Measurements from ENCODE around the gene TTC31. TPM values are rescaled to one million over a fixed set of nuclear protein-coding genes. Genes with fewer than 3 reads are reported as not detected.

Gene TTC31
- total RNA-seq, 2 donors from 2014 or later: 23.6 to 29.7 TPM

DNA sequence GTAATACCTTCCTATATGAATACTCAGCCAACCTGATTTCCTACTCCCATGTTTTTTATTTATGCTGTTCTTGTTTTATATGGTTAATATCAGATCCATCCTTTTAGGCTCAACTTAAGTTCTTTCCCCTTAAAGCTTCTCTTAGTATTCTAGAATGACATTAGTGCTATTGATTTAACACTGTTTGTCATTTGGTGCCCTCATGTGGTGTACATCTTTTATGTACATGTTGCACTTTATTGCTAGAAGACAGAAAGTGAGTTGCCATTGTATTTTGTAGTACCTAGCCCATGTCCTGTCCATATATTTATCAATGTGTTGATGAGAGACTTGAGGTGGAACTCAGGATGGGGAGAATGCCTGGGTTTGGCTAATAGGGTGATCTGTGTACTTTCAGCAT is 49.3 kb downstream of the TTC31 start:
- DNase-seq (no peak), ATAC-seq (no peak)
- intact Hi-C loops (cut with DNase I, micrococcal nuclease): no loop called here

DNA sequence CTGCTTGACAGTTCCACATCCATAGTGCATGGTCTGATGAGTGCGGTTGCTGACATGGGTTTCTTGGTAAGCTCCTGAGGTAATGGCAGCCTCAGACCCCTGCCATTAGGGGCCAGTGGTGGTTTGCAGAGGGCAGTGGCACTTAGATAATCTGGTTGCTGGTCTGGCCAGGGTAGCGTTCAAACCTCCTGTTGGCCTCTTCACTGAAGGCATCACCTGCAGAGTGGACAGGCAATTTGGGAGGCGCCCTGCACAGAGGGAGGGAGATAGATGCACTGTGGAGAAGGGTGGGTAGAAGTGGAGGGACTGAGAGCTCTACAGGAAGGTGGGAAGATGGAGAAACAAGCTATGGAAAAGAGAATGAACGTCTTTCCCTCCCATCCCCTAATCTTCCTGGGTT is 50.6 kb downstream of the TTC31 start:
- DNase-seq (no peak), ATAC-seq (no peak)
- intact Hi-C loops (cut with DNase I, micrococcal nuclease): no loop called here

DNA sequence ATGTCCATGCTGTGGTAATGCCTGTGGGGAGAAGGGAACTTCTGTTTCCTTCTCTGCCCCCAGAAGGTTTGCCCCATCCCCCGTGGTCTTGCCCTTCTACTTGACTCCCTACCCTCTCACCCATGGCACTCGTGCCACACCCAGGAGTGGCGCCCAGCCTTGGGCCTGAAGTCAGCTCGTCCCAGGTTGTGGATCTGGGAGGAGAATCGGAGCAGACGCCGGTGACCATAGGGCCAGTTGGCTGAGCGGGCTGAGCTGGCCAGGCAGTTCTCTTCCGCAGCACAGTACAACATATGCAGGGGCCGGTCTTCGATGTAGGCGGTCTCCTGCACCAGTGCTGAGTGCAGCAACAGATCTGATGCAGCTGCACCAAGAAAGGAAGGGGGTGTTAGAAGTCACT is 51.5 kb downstream of the TTC31 start:
- intact Hi-C loops (cut with DNase I, micrococcal nuclease): no loop called here
- no peak for DNase-seq
- ATAC-seq: no peak

DNA sequence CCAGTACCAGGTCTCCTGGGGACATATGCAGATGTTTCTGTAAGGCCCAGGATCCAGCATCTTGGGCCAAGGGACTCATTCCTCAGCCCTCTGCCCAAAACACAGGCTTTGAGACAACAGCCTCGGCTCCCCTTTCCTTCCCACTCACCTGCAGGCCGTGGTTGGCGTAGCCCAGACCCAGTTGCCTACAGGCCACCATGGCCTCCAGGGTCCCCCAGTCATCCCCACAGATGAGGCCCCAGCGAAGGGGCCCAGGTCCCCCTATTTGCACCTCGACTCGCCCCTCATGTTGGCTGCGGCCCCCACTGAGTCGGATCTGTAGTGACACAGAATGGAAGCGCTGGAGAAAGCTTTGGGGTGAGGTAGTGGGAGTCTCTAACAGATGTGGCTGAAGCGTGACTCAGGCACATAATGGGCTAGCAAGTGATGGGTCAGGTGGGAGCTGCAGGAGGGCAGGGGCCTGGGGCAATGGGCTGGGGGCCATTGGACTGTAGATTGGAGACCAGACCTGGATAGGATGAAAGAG is 52.6 kb downstream of the TTC31 start:
- ATAC-seq: no peak
- DNase-seq: no peak

DNA sequence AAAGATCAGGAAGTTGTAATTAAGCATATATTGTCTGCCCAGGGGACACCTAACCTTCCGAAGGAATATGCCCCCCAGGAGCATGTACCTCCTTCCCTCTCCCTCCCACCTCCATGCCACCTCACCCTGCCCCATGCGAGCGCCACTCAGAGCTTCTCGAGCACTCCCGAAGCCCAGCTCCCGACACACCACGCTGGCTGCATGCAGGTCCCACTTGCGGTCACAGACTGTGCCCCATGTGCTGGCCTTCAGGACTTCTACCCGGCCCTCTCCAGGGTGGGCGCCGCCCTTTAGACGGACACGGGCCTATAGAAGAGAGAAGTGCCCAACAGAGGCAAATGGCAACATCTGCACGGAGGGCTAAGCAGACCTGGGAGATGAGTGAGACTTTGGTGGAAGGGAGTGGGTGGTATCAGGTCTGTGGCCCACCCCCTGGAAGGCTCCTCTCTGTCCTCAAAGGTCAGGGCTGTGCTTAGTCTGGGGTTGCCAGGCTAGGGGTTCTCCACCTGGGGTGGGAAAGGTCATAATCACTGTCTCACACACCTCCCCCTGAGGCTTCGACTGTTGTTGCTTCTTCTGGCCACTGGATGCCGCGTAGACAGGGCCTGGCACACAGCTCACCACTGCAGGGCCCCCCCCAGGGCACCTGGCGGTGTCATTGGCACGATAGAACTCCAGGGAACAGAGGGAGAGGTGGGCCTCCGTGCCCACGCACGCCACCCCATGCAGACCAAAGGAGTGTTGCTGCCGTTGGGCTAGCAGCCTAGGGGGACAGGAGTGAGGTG is 53.5 kb downstream of the TTC31 start:
- intact Hi-C loops (cut with DNase I, micrococcal nuclease): no loop called here
- DNase-seq (no peak), ATAC-seq (no peak)

More for the DNA sequence above, 52.6 kb downstream of the TTC31 start:
- intact Hi-C loops (cut with DNase I, micrococcal nuclease): no loop called here

DNA sequence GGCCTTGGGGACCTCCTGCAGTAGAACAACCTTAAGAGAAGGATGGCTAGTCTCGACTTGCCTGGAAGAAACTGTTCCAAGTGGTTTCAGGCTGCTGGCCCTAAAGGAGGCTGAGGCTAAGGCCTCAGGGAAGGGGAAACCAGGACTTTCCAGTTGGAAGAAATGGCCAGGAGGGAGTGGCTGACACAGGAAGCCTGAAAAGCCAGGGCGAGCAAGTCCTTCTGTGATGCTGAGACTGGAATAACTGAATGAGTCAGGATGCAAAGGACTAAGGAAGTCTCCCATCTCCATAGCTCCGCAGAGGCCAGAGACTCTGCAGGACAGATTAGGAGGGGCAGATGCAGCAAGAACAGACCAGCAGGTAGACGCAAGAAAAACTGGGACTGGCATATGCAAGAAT is 54.3 kb downstream of the TTC31 start:
- no peak for DNase-seq
- no peak for ATAC-seq
- intact Hi-C loops (cut with DNase I, micrococcal nuclease): no loop called here

DNA sequence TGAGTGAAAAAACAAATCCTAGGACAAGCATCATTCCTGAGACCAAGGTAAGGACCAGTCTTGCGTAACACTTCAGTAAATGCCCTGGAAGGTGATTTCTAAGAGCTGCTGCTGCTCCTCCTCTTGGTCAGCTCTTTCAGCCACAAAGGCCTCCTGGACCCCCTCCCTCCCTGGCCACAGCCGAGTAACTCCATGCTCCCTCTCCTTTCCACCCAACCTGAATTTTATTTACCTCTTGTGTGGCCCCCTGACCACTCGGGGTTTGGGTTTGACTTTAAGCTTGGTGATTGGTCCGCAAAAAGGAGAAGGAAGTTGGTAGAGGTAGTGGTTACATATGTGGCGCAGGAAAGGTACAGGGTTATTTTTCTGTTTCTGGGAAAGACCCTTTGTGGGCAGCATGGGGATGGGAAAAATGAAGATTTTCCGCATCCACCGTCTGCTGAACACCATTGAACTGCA is 56.0 kb downstream of the TTC31 start:
- intact Hi-C loops (cut with DNase I, micrococcal nuclease): no loop called here
- no peak for DNase-seq
- no peak for ATAC-seq

DNA sequence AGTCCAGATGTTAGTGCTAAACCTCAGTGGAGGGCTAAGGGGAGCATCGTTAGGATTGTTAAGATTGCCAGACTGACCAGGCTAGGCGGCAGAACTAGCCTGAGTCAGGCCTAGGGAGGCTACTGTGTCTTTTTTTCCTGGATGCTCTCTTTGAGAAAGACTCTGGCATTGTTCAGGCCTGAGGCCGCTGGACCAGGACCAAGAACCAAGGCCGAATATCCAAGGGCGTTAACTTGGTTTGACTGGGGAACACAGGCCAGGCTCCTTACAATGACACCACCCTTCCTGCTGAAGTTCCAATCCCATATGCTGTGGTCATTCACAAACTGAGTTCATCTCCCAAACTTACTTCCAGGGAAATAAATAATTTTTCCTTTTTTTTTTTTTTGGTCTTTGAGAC is 57.4 kb downstream of the TTC31 start:
- ATAC-seq (no peak), DNase-seq (no peak)
- intact Hi-C loops (cut with DNase I, micrococcal nuclease): no loop called here

DNA sequence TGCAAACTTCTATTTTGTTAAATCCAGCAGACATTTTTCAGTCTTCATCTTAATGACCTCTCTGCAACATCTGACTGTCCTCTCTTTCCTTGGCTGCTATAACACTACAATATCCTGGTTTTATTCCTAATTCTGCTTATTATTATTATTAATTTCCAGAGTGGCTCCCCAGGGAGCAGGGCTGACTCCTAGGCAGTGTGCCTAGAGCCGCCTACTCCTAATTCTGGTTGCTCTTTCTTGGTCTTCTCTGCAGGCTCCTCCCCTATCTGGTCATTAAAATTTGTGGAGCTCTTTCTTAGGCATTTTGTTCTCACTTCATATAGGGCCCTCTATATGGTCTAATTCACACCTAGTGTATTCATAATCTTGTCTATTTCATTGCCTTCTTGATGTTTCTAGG is 60.1 kb downstream of the TTC31 start:
- intact Hi-C loops (cut with DNase I, micrococcal nuclease): no loop called here
- DNase-seq (no peak), ATAC-seq (no peak)

Other genes with a start within 250 kb of the TTC31 start
- 1 to 10 TPM; 1.4 to 2.2 TPM for gene SLC4A5, start 139.7 kb upstream of the TTC31 start, total RNA-seq
- gene DCTN1, start 102.8 kb upstream of the TTC31 start, total RNA-seq: 100 to 1,000 TPM in 1 of 2 donors, 10 to 100 TPM in 1; 94.6 to 114 TPM
- 1 to 10 TPM in 1 of 2 donors, under 1 TPM in 1; 0.49 to 1.7 TPM for gene C2orf81, start 61.5 kb upstream of the TTC31 start, total RNA-seq
- 1 to 10 TPM; 2.8 to 5.4 TPM for gene WDR54, start 61.4 kb upstream of the TTC31 start, total RNA-seq
- gene RTKN, start 41.1 kb upstream of the TTC31 start, total RNA-seq: 10 to 100 TPM; 47.6 to 51.9 TPM
- 10 to 100 TPM; 26.6 to 27.7 TPM for gene INO80B, start 28.0 kb upstream of the TTC31 start, total RNA-seq
- gene WBP1, start 24.6 kb upstream of the TTC31 start, total RNA-seq: 10 to 100 TPM; 48.4 to 56.6 TPM
- gene MOGS, start 17.7 kb upstream of the TTC31 start, total RNA-seq: 10 to 100 TPM; 51.4 to 59.6 TPM
- gene MRPL53, start 10.4 kb upstream of the TTC31 start, total RNA-seq: 10 to 100 TPM; 63.6 to 65.0 TPM
- 10 to 100 TPM; 22.4 to 23.9 TPM for gene CCDC142, start 83 bp upstream of the TTC31 start, total RNA-seq
- gene LBX2, start 16.5 kb downstream of the TTC31 start, total RNA-seq: 1 to 10 TPM; 1.2 to 1.7 TPM
- 10 to 100 TPM; 18.4 to 20.2 TPM for gene PCGF1, start 24.6 kb downstream of the TTC31 start, total RNA-seq
- gene TLX2, start 31.4 kb downstream of the TTC31 start, total RNA-seq: under 1 TPM in 1 of 2 donors, not detected in 1; 0.56 TPM
- 10 to 100 TPM; 34.3 to 44.0 TPM for gene DQX1, start 43.1 kb downstream of the TTC31 start, total RNA-seq
- gene AUP1, start 46.6 kb downstream of the TTC31 start, total RNA-seq: 100 to 1,000 TPM; 124 to 133 TPM
- 10 to 100 TPM; 22.3 to 23.0 TPM for gene HTRA2, start 46.9 kb downstream of the TTC31 start, total RNA-seq
- 1 to 10 TPM; 1.5 to 3.4 TPM for gene LOXL3, start 70.9 kb downstream of the TTC31 start, total RNA-seq
- 10 to 100 TPM; 16.1 to 21.4 TPM for gene DOK1, start 71.6 kb downstream of the TTC31 start, total RNA-seq
- gene M1AP, start 165.2 kb downstream of the TTC31 start, total RNA-seq: under 1 TPM in 1 of 2 donors, not detected in 1; 0.56 TPM
- gene SEMA4F, start 171.2 kb downstream of the TTC31 start, total RNA-seq: 1 to 10 TPM; 3.5 to 3.8 TPM

Data from left colon (tissue), 2 donors.